ENCODE data around the gene FBXO21. TPM values are rescaled to one million over a fixed set of nuclear protein-coding genes. Genes with fewer than 3 reads are reported as not detected.

Gene FBXO21
- total RNA-seq (ENCODE audit: low replicate concordance), result 69.3 and 114 TPM in 2 replicates

DNA sequence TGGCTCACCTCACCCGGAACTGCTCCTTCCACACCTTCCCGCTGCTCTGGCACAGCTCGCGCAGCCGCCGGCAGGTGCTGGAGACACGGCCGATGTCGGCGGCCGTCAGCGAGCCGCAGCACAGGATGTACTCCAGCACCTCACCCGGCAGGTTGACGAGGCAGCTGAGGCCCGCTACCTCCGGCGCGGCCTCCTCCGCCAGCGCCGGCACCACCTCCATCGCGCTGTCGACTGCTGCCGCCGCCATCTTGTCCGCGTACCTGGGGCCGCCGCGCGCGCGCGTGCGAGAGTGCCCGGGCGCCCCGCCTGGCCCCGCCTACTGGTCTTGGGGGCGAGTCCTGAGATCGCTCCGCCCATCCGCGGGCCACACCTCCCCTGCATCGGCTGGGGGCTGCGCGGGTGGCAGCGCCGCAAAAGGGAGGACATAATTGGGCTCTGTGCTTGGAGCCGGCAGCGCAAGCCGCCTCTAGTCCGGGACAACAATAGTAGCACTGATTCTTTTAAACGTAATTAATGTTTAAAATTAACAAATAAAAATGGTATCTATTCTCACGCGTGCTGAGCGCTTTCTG is at the start of gene FBXO21:
Gene FBXO21, minus strand, starts transcription at position 261 of the 572 bp plus-strand sequence. Its CDS starts 14 bp downstream, at position 247.
- peaks cover 30% of the 10 kb centered on the region for H4K20me1 ChIP-seq (ENCODE audit: low read depth)

DNA sequence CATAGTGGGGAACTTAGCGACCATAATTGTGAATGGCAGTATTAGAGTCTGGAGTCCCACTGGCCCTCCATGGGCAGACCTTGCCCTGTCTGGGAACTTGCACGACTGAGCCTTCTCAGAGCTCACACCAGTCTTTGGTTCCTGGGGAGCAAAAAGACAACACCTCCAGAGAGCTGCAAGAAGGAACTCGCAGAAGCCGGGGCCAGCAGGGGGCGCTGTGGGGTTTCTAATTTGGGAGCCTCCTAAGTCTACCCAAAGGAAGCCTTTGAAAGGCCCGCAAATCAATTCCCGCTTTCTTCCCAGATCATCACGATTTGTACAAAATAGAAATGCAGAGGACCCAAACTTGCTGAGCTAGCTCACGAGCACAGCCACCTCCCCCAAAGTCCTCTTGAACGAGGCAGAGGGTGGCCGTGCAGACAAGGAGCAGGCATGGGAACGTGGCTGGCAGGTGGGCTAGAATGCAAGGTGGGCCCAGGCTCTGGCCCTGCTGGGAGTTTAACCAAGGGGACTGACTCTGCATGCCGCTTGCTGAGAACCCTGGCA is 46.3 kb upstream of the FBXO21 start:
- H3K36me3 ChIP-seq, result no peaks in the 10 kb centered on the region
- H4K20me1 ChIP-seq (ENCODE audit: low read depth), result no peaks in the 10 kb centered on the region
- no peak overlapping the region for H3K4me3 ChIP-seq
- no peak overlapping the region for H3K27ac Mint-ChIP-seq
- peak overlapping the region; percentile 51 for H3K4me2 ChIP-seq
- H3K9me3 ChIP-seq (ENCODE audit: low read depth), result no peaks in the 10 kb centered on the region
- H3K79me2 ChIP-seq (ENCODE audit: low read depth), result no peaks in the 10 kb centered on the region
- peak overlapping the region; percentile 92 for H2AFZ ChIP-seq (replicated peaks)
- peaks cover 5% of the 10 kb centered on the region for H3K4me1 Mint-ChIP-seq
- H3K36me3 Mint-ChIP-seq, result no peaks in the 10 kb centered on the region
- peaks cover 2% of the 10 kb centered on the region for H3K9me3 Mint-ChIP-seq
- no peak overlapping the region for H3K27ac ChIP-seq
- no peak overlapping the region for H3K9ac ChIP-seq
- H3K4me1 ChIP-seq, result no peaks in the 10 kb centered on the region
- no peaks in the 10 kb centered on the region for H3K27me3 ChIP-seq
- TF ChIP-seq, protein P1, sequence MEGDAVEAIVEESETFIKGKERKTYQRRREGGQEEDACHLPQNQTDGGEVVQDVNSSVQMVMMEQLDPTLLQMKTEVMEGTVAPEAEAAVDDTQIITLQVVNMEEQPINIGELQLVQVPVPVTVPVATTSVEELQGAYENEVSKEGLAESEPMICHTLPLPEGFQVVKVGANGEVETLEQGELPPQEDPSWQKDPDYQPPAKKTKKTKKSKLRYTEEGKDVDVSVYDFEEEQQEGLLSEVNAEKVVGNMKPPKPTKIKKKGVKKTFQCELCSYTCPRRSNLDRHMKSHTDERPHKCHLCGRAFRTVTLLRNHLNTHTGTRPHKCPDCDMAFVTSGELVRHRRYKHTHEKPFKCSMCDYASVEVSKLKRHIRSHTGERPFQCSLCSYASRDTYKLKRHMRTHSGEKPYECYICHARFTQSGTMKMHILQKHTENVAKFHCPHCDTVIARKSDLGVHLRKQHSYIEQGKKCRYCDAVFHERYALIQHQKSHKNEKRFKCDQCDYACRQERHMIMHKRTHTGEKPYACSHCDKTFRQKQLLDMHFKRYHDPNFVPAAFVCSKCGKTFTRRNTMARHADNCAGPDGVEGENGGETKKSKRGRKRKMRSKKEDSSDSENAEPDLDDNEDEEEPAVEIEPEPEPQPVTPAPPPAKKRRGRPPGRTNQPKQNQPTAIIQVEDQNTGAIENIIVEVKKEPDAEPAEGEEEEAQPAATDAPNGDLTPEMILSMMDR (IDR thresholded peaks at IDR 0.05), result peak; percentile 98
- no peak for TF ChIP-seq EZH2 (IDR thresholded peaks at IDR 0.05)
- no peaks in the 10 kb centered on the region for H3F3A ChIP-seq (ENCODE audit: low read depth)
- peak; percentile 93 for DNase-seq (ENCODE audit: low spot score)
- H3K4me3 Mint-ChIP-seq, result no peak overlapping the region
- peaks cover 4% of the 10 kb centered on the region for H3K27me3 Mint-ChIP-seq (ENCODE audit: insufficient read depth, low read depth)

More for the DNA sequence above, at the start of gene FBXO21:
- peaks cover 6% of the 10 kb centered on the region for H3K27me3 Mint-ChIP-seq (ENCODE audit: insufficient read depth, low read depth)
- Histone ChIP-seq H3K4me2 (peak within 1 kb of the TSS; percentile 94), H3K27me3 (peaks cover 7% of the 10 kb centered on the region), H3K9ac (peak within 1 kb of the TSS; percentile 77), H3K36me3 (peaks cover 3% of the 10 kb centered on the region), H3F3A (ENCODE audit: low read depth) (peaks cover 8% of the 10 kb centered on the region), H3K4me3 (peak within 1 kb of the TSS; percentile 79), H2AFZ (replicated peaks) (peak within 1 kb of the TSS; percentile 68), H3K9me3 (ENCODE audit: low read depth) (no peaks in the 10 kb centered on the region), H3K4me1 (peaks cover 8% of the 10 kb centered on the region), H3K79me2 (ENCODE audit: low read depth) (peaks cover 44% of the 10 kb centered on the region), H3K27ac (no peak within 1 kb of the TSS)
- peaks cover 16% of the 10 kb centered on the region for H3K4me1 Mint-ChIP-seq
- TF ChIP-seq, protein P1 (IDR thresholded peaks at IDR 0.05), result no peak
- TF ChIP-seq EZH2phosphoT487 (IDR thresholded peaks at IDR 0.05), result no peak
- H3K36me3 Mint-ChIP-seq, result peaks cover 18% of the 10 kb centered on the region
- H3K27ac Mint-ChIP-seq, result peak within 1 kb of the TSS; percentile 18
- no peaks in the 10 kb centered on the region for H3K9me3 Mint-ChIP-seq
- H3K4me3 Mint-ChIP-seq, result peak within 1 kb of the TSS; percentile 95
- DNase-seq (ENCODE audit: low spot score), result peak; percentile 97

DNA sequence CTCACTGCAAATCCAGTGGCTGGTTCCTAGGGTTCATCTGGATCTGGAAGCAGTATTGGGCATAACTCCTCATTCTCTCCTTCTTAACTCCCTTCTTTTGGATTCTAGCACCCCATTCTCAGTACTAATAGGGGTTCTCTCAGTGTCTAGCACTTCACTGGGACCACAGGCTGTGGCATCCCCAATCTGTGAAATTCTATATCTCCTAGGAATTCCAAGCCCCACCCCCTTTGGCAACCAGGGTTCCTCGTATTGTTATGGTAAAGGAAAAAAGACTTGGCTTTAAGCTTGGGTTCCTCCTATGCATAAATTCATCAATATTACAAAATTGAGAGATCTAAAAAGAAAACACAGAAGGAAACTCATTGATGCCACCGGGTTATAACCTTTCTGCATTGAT is 45.0 kb upstream of the FBXO21 start:
- H3K9ac ChIP-seq, result no peak overlapping the region
- DNase-seq (ENCODE audit: low spot score), result no peak
- H3K27me3 ChIP-seq, result no peaks in the 10 kb centered on the region
- TF ChIP-seq, protein P1 (IDR thresholded peaks at IDR 0.05), result no peak
- TF ChIP-seq EZH2phosphoT487 (IDR thresholded peaks at IDR 0.05), result no peak
- Mint-ChIP-seq H3K27ac (no peak overlapping the region), H3K4me1 (peaks cover 5% of the 10 kb centered on the region), H3K4me3 (no peak overlapping the region), H3K27me3 (ENCODE audit: insufficient read depth, low read depth) (peaks cover 4% of the 10 kb centered on the region), H3K36me3 (no peaks in the 10 kb centered on the region), H3K9me3 (peaks cover 2% of the 10 kb centered on the region)
- no peaks in the 10 kb centered on the region for H3K36me3 ChIP-seq
- no peaks in the 10 kb centered on the region for H3K4me1 ChIP-seq
- no peak overlapping the region for H3K27ac ChIP-seq
- H2AFZ ChIP-seq (replicated peaks), result no peak overlapping the region
- H3K4me3 ChIP-seq, result no peak overlapping the region
- H3K79me2 ChIP-seq (ENCODE audit: low read depth), result no peaks in the 10 kb centered on the region
- no peaks in the 10 kb centered on the region for H4K20me1 ChIP-seq (ENCODE audit: low read depth)
- H3K4me2 ChIP-seq, result no peak overlapping the region
- H3F3A ChIP-seq (ENCODE audit: low read depth), result no peaks in the 10 kb centered on the region
- H3K9me3 ChIP-seq (ENCODE audit: low read depth), result no peaks in the 10 kb centered on the region

Measured in neural progenitor cell (in vitro differentiated cells).